Adrenal gland (tissue), 12 donors: ENCODE results near the gene BSND. TPM values are rescaled to one million over a fixed set of nuclear protein-coding genes. Genes with fewer than 3 reads are reported as not detected.

Experiments used
- DNase-seq, 7 donors: peaks; one replicate each; pipeline ENCODE4 v3.0.0-alpha.2; 2019 to 2020
- H3K27ac ChIP-seq, 5 donors: fragments of 200-600 bp; sonication (generic) in 4 of 5; 1 replicate in 3 of 5; 2 replicates in 2 of 5; pipeline versions ENCODE4 v1.5.1 to v1.8.0; 2016 to 2020; ENCODE audit warnings: mild to moderate bottlenecking in 1 of 5
- H3K27me3 ChIP-seq: fragments of 200-600 bp; 2 replicates; pipeline ENCODE4 v1.8.0; 2021
- H3K36me3 ChIP-seq, 2 donors: fragments of 200-600 bp; replicated peaks in 1 of 2; 1 replicate in 1 of 2; 2 replicates in 1 of 2; pipeline versions ENCODE4 v1.5.1 to v1.8.0; 2018 to 2022
- H3K4me1 ChIP-seq, 2 donors: fragments of 200-600 bp; replicated peaks in 1 of 2; 1 replicate in 1 of 2; 2 replicates in 1 of 2; pipeline versions ENCODE4 v1.5.1 to v1.8.0; 2018 to 2021
- H3K4me3 ChIP-seq, 4 donors: fragments of 200-600 bp; sonication (generic) in 3 of 4; one replicate each; pipeline ENCODE4 v1.5.1; 2016 to 2018
- H3K9me3 ChIP-seq, 3 donors: fragments of 200-600 bp; sonication (generic) in 1 of 3; replicated peaks in 1 of 3; 1 replicate in 2 of 3; 2 replicates in 1 of 3; pipeline versions ENCODE4 v1.5.1 to v1.8.0; 2016 to 2021
- CTCF ChIP-seq, 6 experiments: fragments of 450-650 bp in 4 of 6; fragments of 200-600 bp in 2 of 6; sonication (generic) in 1 of 6; IDR thresholded peaks; 1 replicate in 5 of 6; 2 replicates in 1 of 6; pipeline versions ENCODE4 v1.5.1 to v1.8.0; 2016 to 2021; ENCODE audit warnings: antibody characterized with exemption in 6 of 6, mild to moderate bottlenecking in 2 of 6, moderate library complexity in 1 of 6
- POLR2A ChIP-seq, 2 donors: fragments of 450-650 bp; IDR thresholded peaks; one replicate each; pipeline ENCODE4 v1.6.1; 2017; ENCODE audit warnings: antibody characterized with exemption in 2 of 2, mild to moderate bottlenecking in 2 of 2, moderate library complexity in 1 of 2
- WGBS, 4 donors: extraction: QIAGEN DNeasy Blood & Tissue Kit in 2 of 4; methylation state at CpG; one replicate each; pipeline versions ENCODE4 v1.1.5 to v1.1.7; 2013 to 2017; 5-methylcytosine and 5-hydroxymethylcytosine counted together
- intact Hi-C, 2 donors: fragments of 100-400 bp; cut with DNase I; formaldehyde crosslinking; loops; one replicate each; pipeline versions ENCODE4 v1.14.1 to v1.15.0; 2022 to 2023
- polyA plus RNA-seq, 3 donors: library from polyadenylated mRNA; stranded (reverse); fragments of 200-250 nt in 2 of 3; fragments of 350-450 nt in 1 of 3; fragmentation: Illumina TruSeq in 1 of 3; extraction: RNeasy Lipid Tissue Mini Kit (QIAGEN cat#74804) in 1 of 3; gene quantifications; one replicate each; pipeline ENCODE4 v1.2.3, GENCODE V29; 2013 to 2014
- total RNA-seq, 9 donors: library from RNA; depleted of rRNA in 4 of 9; stranded (reverse); fragments of >200 nt in 4 of 9; fragments of 120-200 nt in 1 of 9; fragmentation: NEBNext Ultra II Directional in 1 of 9; extraction: Animal tissue kit (Norgen Biotek cat#: 25700) in 1 of 9; gene quantifications; one replicate each; pipeline versions ENCODE4 v1.1.0 to v1.2.4, GENCODE V29; 2013 to 2023
- donor health status: healthy with polysubstance abuse.
- donor health status: Bipolar disorder and iron deficiency.
- donor health status: DM: yes; HTN: yes; CAD: no.
- donor health status: DM: no; HTN: no; CAD: no.
- donor health status: DM: no; HTN: no; CAD: no.
- donor health status: DM: yes; HTN: yes; CAD: no.

BSND gene
- total and polyA plus RNA-seq, 12 donors: 0.04 to 0.44 (median 0.08) TPM; not detected in 9

- Histone ChIP-seq H3K36me3 (no peaks in the 10 kb centered on the region), H3K4me3 (no peak overlapping the region), H3K27ac (no peak overlapping the region), H3K9me3 (no peaks in the 10 kb centered on the region), H3K27me3 (no peaks in the 10 kb centered on the region), H3K4me1 (peaks cover 8 to 12% of the 10 kb centered on the region in 2 donors)
- TF ChIP-seq POLR2A (IDR thresholded peaks at IDR 0.05) (no peak), CTCF (IDR thresholded peaks at IDR 0.05) (no peak)
- 78 to 98% (median 87%) methylated on average over 3 of the region's 3 CpGs for WGBS, 4 donors
- intact Hi-C loops: no loop called here
- no peak for DNase-seq
Measured at GRCh38 chr1:54986533-54986932, 12.2 kb upstream of the BSND start.

- TF ChIP-seq POLR2A (IDR thresholded peaks at IDR 0.05) (no peak), CTCF (IDR thresholded peaks at IDR 0.05) (no peak)
- Histone ChIP-seq H3K36me3 (no peaks in the 10 kb centered on the region), H3K27ac (no peak overlapping the region), H3K27me3 (no peaks in the 10 kb centered on the region), H3K4me1 (peaks cover 8 to 12% of the 10 kb centered on the region in 2 donors), H3K9me3 (no peaks in the 10 kb centered on the region), H3K4me3 (no peak overlapping the region)
- intact Hi-C loops: no loop called here
- no peak for DNase-seq
- WGBS, 4 donors: 66 to 95% (median 77%) methylated on average over 2 of the region's 2 CpGs
Measured at GRCh38 chr1:54987427-54987826, 11.3 kb upstream of the BSND start.

GRCh38 chr1:54987919-54988705 is 10.6 kb upstream of the BSND start:
- peaks cover 8 to 12% of the 10 kb centered on the region in 2 donors for H3K4me1 ChIP-seq
- H3K9me3 ChIP-seq: no peaks in the 10 kb centered on the region
- no peak overlapping the region for H3K27ac ChIP-seq
- WGBS, 4 donors: 84 to 100% (median 92%) methylated on average over 3 to 8 of the region's 8 CpGs
- TF ChIP-seq CTCF (IDR thresholded peaks at IDR 0.05) (no peak), POLR2A (IDR thresholded peaks at IDR 0.05) (no peak)
- no peak for DNase-seq
- intact Hi-C loops: no loop called here
- no peak overlapping the region for H3K4me3 ChIP-seq
- no peaks in the 10 kb centered on the region for H3K36me3 ChIP-seq
- no peaks in the 10 kb centered on the region for H3K27me3 ChIP-seq

- peaks cover 8 to 12% of the 10 kb centered on the region in 2 donors for H3K4me1 ChIP-seq
- no peak overlapping the region for H3K4me3 ChIP-seq
- intact Hi-C loops: no loop called here
- no peak for TF ChIP-seq POLR2A (IDR thresholded peaks at IDR 0.05)
- TF ChIP-seq CTCF (IDR thresholded peaks at IDR 0.05): no peak
- no peaks in the 10 kb centered on the region for H3K36me3 ChIP-seq
- H3K27me3 ChIP-seq: no peaks in the 10 kb centered on the region
- WGBS, 4 donors: 93 to 98% (median 95%) methylated on average over 4 of the region's 4 CpGs
- no peaks in the 10 kb centered on the region for H3K9me3 ChIP-seq
- H3K27ac ChIP-seq: peak overlapping the region in 2 of 5 donors; percentile 2 to 56
- DNase-seq: no peak
Measured at GRCh38 chr1:54988975-54989374, 9.8 kb upstream of the BSND start.
